ENCODE measurements around the gene CREM.
A peak's percentile ranks its signal among the peaks of the same experiment; 100 is the strongest.
"Not testable (repeated sequence)": the region's sequence is repeated elsewhere in the genome, so short reads cannot be mapped to it uniquely, and the experiment has no call there.

Gene CREM

GRCh38 chr10:35126530-35127288 lies at the start of gene CREM:
CREM (plus strand) TSS chr10:35126846; CDS start chr10:35137836, 10,990 bp downstream.
- DNase-seq: peak; percentile 81 to 98

- DNase-seq: no peak
These were observed 47.4 kb upstream of the CREM start for GRCh38 chr10:35079265-35079664.

DNA sequence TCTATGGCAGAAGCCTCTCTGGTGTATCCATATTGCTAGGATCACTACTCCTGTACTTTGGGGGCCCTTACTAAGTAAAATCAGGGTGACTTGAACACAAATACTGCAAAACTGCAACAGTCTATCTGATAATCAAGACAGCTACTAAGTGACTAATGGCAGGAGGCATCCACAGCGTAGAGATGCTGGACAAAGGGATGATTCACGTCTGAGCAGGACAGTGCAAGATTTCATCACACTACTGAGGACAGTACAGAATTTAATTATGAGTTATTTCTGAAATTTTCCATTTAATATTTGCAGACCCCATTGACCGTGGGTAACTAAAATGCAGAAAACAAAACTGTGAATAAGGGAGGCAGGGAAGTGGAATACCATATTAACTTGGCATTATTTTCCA lies 46.9 kb upstream of the CREM start:
- DNase-seq: peak; percentile 7 to 58

GRCh38 chr10:35080261-35080660 lies 46.4 kb upstream of the CREM start:
- not testable (repeated sequence) for DNase-seq

GRCh38 chr10:35083242-35083641 lies 43.4 kb upstream of the CREM start:
- no peak for DNase-seq

DNA sequence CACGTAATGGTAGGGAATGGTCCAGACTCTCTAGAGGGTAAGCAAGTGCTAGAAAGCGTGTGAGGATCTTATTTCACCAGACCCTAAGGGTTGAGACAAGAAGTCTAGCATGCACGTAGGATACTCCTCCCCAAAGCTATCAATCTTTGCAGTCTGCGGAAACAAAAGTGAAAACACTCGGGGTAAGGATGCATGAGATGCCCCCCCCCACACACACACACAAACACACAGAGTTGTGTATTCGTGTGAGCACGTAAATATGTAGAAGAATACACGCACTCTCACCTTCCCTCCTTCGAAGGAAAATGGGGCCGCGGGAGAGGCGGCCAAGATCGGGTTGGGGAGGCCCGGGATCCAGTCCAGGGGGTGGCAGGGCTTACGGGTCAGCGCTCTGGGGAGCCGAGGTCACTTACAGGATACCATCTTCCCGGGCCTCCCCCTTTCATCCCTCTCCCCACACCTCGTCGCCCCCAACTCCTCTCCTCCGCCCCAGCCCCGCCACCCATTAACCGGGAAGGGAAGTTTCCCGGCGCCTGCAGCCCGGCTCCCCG lies 37.0 kb upstream of the CREM start:
- no peak for DNase-seq

DNA sequence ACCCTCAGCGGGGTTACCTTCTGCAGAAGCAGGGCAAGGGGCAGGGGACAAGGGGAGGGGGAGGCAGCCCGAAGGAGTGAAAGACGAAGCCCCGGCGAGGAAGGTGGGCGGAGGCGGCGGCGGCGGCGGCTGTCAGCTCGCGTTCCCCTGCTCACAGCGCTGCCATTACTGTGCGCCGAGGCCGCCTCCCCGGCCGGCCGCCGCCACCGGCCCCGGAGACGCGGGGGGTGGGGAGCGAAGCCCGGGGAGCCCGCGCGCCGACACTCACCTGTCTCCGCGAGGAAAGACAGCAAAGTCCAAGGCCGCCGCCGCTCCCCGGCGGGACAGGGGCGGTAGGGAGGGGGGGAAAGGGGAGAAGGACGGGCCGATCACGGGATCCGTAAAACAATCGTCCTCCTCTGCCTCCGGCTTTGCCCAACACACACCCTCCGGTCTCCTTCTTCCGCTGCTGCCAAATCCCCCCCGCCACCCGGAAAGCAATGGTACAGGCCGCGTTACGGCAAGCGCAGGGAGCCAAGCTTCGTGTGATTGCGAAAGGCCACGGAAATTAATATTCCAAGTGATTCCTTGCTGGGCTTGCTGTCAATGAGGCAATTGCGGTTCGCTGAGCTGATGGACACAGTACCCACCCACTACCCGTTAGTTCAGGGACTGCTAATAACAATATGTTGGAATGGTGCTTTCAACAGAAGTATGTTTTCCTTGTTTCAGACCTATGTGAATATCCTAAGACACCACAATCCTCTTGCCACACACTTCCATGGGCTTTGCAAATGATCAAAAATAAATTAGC lies 36.3 kb upstream of the CREM start, which contains the start of gene CUL2:
Gene CUL2 (minus strand): TSS at position 180 of the 793 bp plus-strand sequence. CDS start 19,024 bp downstream, outside the sequence.
- DNase-seq: peak; percentile 75 to 89

DNA sequence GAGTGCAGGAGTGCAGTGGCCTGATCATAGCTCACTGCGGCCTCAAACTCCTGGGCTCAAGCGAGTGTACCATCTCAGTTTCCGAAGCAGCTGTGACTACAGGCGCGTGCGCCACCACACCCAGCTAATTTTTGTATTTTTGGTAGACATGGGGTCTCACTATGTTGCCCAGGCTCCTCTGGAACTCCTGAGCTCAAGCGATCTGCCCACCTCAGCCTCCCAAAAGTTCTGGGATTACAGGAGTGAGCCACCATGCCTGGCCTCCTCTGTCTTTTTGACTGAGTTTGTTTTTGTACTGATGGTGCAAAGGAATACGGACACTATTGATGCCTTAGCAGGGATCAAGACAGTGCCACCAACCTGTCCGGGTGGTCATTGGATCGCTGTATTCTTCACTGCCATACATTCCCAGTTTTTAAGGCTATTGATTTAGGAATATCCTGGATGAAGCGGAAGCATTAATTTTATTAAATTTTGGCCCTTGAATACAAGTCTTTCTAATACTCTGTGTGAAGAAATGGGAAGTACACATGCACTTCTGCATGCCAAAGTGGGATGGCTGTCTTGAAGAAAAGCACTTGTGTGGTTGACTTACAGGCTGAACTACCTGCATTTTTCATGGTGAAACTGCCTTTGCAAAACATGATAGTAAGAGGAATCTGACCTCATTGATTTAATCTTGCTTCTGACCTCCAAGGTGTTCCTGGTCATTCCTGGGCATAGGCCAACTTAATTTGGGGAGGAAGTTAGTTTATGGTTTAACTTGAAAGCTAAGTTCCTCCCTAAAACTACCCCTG lies 34.5 kb upstream of the CREM start:
- no peak for DNase-seq

DNA sequence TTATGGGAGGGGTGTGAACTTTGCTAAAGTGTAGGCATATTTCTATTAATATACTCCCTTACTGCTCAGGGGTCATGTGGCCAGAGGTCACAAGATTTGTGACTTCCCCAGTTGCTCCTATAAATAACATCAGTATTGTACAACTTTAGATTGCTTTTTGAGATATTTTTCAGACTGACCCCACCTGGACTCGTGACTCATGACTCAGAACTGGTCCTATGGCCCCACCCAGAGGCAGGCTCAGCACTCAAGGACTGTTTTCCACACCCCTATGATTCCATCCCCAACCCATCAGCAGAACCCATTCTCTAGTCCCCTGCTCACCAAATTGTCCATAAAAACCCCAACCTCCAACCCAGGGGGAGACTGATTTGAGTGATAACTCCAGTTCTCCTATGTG lies 33.8 kb upstream of the CREM start:
- DNase-seq: no peak

DNA sequence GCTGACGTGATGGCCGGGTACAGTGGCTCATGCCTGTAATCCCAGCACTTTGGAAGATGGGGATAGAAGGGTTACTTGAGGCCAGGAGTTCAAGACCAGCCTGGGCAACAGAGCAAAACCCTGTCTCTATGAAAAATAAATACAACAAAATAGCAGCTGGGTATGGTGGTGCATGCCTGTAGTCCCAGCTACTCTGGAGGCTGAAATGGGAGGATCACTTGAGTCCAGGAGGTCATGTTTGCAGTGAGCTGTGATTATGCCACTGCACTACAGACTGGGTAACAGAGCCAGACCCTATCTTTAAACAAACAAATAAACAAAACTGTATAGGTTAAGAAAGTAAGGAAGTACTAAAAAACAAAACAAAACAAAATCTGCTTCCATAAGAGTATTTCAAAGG lies 30.3 kb upstream of the CREM start:
- DNase-seq: no peak

DNA sequence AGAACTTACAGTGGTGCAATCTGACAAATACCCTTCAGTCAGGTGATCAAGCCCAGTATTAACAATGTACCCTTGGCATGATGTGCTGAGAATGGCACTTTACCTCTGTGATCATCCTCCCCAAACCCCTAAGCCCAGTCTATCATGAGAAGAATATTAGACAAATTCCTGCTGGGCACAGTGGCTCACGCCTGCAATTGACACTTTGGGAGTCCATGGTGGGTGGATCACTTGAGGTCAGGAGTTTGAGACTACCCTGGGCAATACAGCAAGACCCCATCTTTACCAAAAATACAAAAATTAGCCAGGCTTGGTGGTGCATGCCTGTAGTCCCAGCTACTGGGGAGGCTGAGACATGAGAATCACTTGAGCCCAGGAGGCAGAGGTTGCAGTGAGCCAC lies 29.1 kb upstream of the CREM start:
- DNase-seq: no peak

GRCh38 chr10:35103882-35104281 lies 22.8 kb upstream of the CREM start:
- DNase-seq: no peak

- no peak for DNase-seq
These were observed 14.1 kb upstream of the CREM start for GRCh38 chr10:35112571-35112970.

GRCh38 chr10:35119378-35119777 lies 7.3 kb upstream of the CREM start:
- DNase-seq: no peak

DNA sequence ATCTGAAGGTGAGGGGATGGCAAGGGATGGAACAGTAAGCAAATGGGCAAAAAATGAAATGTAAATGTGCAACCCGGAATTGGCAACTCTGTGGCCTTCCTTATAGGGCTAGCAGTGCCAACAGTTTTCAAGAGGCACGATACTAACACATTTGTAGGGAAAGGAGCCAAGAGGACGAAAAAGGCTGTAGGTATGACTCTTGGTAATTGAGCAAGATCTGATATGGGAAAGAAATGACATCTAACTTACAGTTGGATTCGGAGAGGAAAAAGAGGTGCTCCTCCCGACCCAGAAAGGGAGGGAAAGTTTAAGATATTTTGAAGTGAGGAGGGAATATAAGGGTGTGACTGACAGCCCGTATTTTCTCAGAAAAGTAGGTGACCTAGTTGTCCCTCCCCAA lies 2.1 kb upstream of the CREM start:
- no peak for DNase-seq

GRCh38 chr10:35126062-35126529 lies 550 bp upstream of the CREM start:
- no peak for DNase-seq

GRCh38 chr10:35127289-35127891 lies 744 bp downstream of the CREM start:
- DNase-seq: peak in 1 of 2 experiments; percentile 51

DNA sequence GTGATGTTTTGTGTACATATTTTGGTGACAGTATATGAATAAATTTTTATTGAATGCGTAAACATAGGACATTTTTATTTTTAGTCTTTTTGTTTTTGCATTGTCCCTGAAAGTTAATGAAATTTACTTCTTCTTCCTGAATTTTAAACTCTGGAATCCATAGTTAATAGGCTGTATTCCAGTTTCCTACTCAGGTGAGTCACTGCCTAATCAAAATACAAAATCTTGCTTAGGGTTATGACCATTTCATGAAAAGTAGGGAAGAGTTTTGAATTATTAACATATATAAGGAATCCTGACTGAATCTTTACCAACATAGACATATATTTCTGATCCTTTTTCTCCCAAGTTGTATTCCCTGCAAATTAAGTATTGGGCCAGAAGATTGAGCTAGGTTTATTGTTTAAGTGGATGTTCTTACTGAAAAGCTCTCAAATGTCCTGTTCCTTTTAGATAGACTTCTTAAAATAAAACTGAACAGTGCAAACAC lies 2.6 kb downstream of the CREM start:
- no peak for DNase-seq

- no peak for DNase-seq
These were observed 4.0 kb downstream of the CREM start for GRCh38 chr10:35130663-35131062.

DNA sequence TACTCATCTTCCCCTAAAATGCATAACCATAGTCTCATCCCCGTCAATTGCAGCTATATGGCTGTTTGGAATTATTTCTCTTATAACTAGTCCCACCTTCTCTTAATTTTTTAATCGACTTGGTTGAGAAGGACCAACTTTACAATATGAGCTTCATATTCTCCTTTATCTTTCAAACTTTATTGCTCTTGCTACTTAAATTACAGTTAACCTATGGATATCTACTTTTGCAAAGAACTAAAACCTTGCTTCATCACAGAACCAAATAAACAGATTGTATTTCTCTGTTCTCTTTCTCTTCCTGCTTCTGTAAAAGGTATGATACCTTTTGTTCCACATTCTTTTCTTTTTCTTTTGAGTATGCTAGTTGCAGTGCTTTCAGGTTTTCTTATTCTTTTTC lies 6.1 kb downstream of the CREM start:
- no peak for DNase-seq

GRCh38 chr10:35133586-35133985 lies 6.9 kb downstream of the CREM start:
- no peak for DNase-seq

- DNase-seq: no peak
These were observed 9.2 kb downstream of the CREM start for GRCh38 chr10:35135861-35136260.

All from SW 1271 (cell line).